ENCODE data around the gene CMYA5. TPM values are rescaled to one million over a fixed set of nuclear protein-coding genes. Genes with fewer than 3 reads are reported as not detected.
"Not testable (repeated sequence)": the region's sequence is repeated elsewhere in the genome, so short reads cannot be mapped to it uniquely, and the experiment has no call there.

Gene CMYA5
- polyA plus RNA-seq, 1 experiment, result 1.5 TPM

DNA sequence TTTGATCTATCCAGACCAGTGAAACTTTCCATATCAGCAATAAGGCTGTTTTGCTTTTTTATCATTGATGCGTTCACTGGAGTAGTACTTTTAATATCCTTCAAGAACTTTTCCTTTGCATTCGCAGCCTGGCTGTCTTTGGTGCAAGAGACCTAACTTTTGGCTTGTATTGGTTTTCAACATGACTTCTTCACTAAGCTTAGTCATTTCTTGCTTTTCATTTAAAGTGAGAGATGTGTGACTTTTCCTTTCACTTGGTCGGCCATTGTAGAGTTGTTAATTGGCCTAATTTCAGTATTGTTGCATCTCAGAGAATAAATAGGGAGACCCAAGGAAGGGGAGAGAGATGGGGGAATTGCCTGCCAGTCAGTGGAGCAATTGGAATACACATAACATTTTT, 26.4 kb upstream of the CMYA5 start:
- Histone ChIP-seq H3K36me3 (ENCODE audit: control insufficient read depth, insufficient read depth, low read length) (peaks cover 4% of the 10 kb centered on the region), H3K27me3 (ENCODE audit: control insufficient read depth, insufficient read depth, low read length) (no peaks in the 10 kb centered on the region), H3K4me3 (ENCODE audit: low read depth, low read length) (no peak overlapping the region)
- DNase-seq (ENCODE audit: low read depth), result no peak
- ChIA-PET CTCF (no interaction called here), POLR2A (no interaction called here)
- no peak for TF ChIP-seq CTCF (IDR thresholded peaks at IDR 0.05; ENCODE audit: insufficient read depth, low read depth, low read length)

DNA sequence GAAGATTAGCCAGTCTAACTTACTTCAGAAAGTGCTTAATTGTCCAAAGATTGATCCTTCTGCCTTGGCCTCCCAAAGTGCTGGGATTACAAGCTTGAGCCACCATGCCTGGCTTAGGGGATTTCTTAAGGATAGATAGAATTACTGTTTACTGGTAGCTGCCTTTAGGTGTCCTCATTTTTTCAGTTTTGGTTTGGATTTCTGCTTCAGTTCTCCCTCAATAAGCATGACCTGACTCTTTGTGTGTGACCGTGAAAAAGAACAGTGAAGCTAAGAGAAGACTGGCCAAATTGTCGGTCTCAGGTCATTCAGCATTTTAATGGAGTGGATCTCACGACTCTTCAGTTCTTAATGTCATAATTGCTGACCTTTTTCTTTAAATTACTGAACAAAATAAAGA, 22.9 kb upstream of the CMYA5 start:
- H3K4me3 ChIP-seq (ENCODE audit: low read depth, low read length), result no peak overlapping the region
- H3K36me3 ChIP-seq (ENCODE audit: control insufficient read depth, insufficient read depth, low read length), result no peaks in the 10 kb centered on the region
- no peaks in the 10 kb centered on the region for H3K27me3 ChIP-seq (ENCODE audit: control insufficient read depth, insufficient read depth, low read length)
- POLR2A ChIA-PET, result no interaction called here
- CTCF ChIA-PET, result interaction anchor here (1.4 kb wide), 1 partner anchor 21 kb away, joined by 3 read pairs; no protein-coding TSS in a partner anchor
- TF ChIP-seq CTCF (IDR thresholded peaks at IDR 0.05; ENCODE audit: insufficient read depth, low read depth, low read length), result no peak
- no peak for DNase-seq (ENCODE audit: low read depth)

- no peaks in the 10 kb centered on the region for H3K27me3 ChIP-seq (ENCODE audit: control insufficient read depth, insufficient read depth, low read length)
- H3K36me3 ChIP-seq (ENCODE audit: control insufficient read depth, insufficient read depth, low read length), result no peaks in the 10 kb centered on the region; the same call in 1 of the 2 replicates
- no peak for DNase-seq (ENCODE audit: low read depth)
- no peak for TF ChIP-seq CTCF (IDR thresholded peaks at IDR 0.05; ENCODE audit: insufficient read depth, low read depth, low read length)
- ChIA-PET POLR2A (no interaction called here), CTCF (no interaction called here)
- no peak overlapping the region for H3K4me3 ChIP-seq (ENCODE audit: low read depth, low read length)
These were observed 17.2 kb upstream of the CMYA5 start for GRCh38 chr5:79672392-79672791.

DNA sequence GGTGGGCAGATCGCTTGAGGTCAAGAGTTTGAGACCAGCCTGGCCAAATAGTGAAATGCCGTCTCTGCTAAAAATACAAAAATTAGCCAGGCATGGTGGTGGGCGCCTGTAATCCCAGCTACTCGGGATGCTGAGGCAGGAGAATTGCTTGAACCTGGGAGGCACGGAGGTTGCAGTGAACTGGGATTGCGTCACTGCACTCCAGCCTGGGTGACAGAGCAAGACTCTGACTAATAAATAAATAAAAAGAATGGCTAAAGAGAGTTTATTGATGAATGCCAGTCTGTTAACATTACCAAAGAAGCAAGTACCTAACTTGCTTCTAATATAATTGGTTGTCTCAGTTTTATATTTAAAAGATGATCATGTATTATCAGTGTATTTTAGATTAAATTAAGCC, 13.3 kb upstream of the CMYA5 start:
- H3K36me3 ChIP-seq (ENCODE audit: control insufficient read depth, insufficient read depth, low read length); H3K4me3 ChIP-seq (ENCODE audit: low read depth, low read length); H3K27me3 ChIP-seq (ENCODE audit: control insufficient read depth, insufficient read depth, low read length); DNase-seq (ENCODE audit: low read depth); POLR2A ChIA-PET: not testable (repeated sequence)
- CTCF ChIA-PET, result interaction anchor here (1.0 kb wide), 1 partner anchor 16 kb away, joined by 3 read pairs; no protein-coding TSS in a partner anchor

GRCh38 chr5:79682102-79682501, 7.5 kb upstream of the CMYA5 start:
- H3K4me3 ChIP-seq (ENCODE audit: low read depth, low read length); H3K27me3 ChIP-seq (ENCODE audit: control insufficient read depth, insufficient read depth, low read length); POLR2A ChIA-PET; H3K36me3 ChIP-seq (ENCODE audit: control insufficient read depth, insufficient read depth, low read length); DNase-seq (ENCODE audit: low read depth): not testable (repeated sequence)
- CTCF ChIA-PET, result interaction anchor here (0.6 kb wide), 1 partner anchor 496 kb away, joined by 4 read pairs; no protein-coding TSS in a partner anchor

- peaks cover 5% of the 10 kb centered on the region for H3K36me3 ChIP-seq (ENCODE audit: control insufficient read depth, insufficient read depth, low read length)
- H3K27me3 ChIP-seq (ENCODE audit: control insufficient read depth, insufficient read depth, low read length), result no peaks in the 10 kb centered on the region
- DNase-seq (ENCODE audit: low read depth), result no peak
- CTCF ChIA-PET, result interaction anchor here (1.1 to 1.2 kb wide), 2 partner anchors 15 to 56 kb away, joined by 3 to 4 read pairs; no protein-coding TSS in a partner anchor
- POLR2A ChIA-PET, result no interaction called here
- H3K4me3 ChIP-seq (ENCODE audit: low read depth, low read length), result no peak overlapping the region
- TF ChIP-seq CTCF (IDR thresholded peaks at IDR 0.05; ENCODE audit: insufficient read depth, low read depth, low read length), result no peak
These were observed 4.9 kb upstream of the CMYA5 start for GRCh38 chr5:79684782-79685181.

Data from BJ (cell line).